HEK293T (cell line): ENCODE data around the gene ZBTB20.

ENCODE experiments used
- ARNT ChIP-seq: fragments of 450-650 bp; IDR thresholded peaks from 2 replicates; pipeline ENCODE4 v1.6.1; 2017; ENCODE audit warnings: mild to moderate bottlenecking
- BHLHE40 ChIP-seq: fragments of 450-650 bp; IDR thresholded peaks from 2 replicates; pipeline ENCODE4 v1.6.1; 2016; ENCODE audit warnings: mild to moderate bottlenecking, moderate library complexity, borderline replicate concordance
- CTBP1 ChIP-seq: fragments of 450-650 bp; IDR thresholded peaks from 2 replicates; pipeline ENCODE4 v1.6.1; 2016; ENCODE audit warnings: borderline replicate concordance
- HDGF ChIP-seq: fragments of 450-650 bp; IDR thresholded peaks from 2 replicates; pipeline ENCODE4 v1.6.1; 2017; ENCODE audit warnings: antibody characterized with exemption, borderline replicate concordance
- PKNOX1 ChIP-seq: fragments of 450-650 bp; IDR thresholded peaks from 2 replicates; pipeline ENCODE4 v1.6.1; 2016
- SP1 ChIP-seq: fragments of 450-650 bp; IDR thresholded peaks from 2 replicates; pipeline ENCODE4 v1.6.1; 2017
- SUZ12 ChIP-seq: fragments of 450-650 bp; IDR thresholded peaks from 2 replicates; pipeline ENCODE4 v1.6.1; 2016; ENCODE audit warnings: mild to moderate bottlenecking
- ZNF384 ChIP-seq: fragments of 450-650 bp; IDR thresholded peaks from 2 replicates; pipeline ENCODE4 v1.6.1; 2016

- no peak for TF ChIP-seq SP1
- TF ChIP-seq PKNOX1, result no peak
- no peak for TF ChIP-seq HDGF
- no peak for TF ChIP-seq ZNF384
- no peak for TF ChIP-seq BHLHE40
- TF ChIP-seq SUZ12, result no peak
- TF ChIP-seq ARNT, result no peak
- TF ChIP-seq CTBP1, result no peak
Observed at GRCh38 chr3:114350271-114350670, 796.8 kb downstream of the ZBTB20 start.
